ENCODE measurements around the gene FLOT1.

Gene FLOT1

DNA sequence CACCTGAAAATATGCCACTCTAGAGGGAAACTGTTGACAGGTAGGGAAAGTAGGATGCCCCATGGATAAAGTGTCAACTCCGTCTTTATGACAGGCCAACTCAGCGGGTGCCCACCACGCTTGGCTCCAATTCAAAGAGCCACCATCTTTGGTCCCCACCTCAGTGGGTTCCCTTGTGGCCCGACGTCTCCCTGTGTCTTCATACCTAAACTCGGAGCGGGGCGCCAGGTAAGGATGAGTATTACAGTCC is 25.7 kb downstream of the FLOT1 start:
- Histone ChIP-seq H3K36me3 (ENCODE audit: insufficient read depth, low read length) (peaks cover 19% of the 10 kb centered on the region), H3K4me1 (ENCODE audit: insufficient read depth, low read length) (no peaks in the 10 kb centered on the region), H3K9ac (ENCODE audit: low read depth, low read length) (peak overlapping the region; percentile 85), H3K9me3 (ENCODE audit: control insufficient read depth, insufficient read depth, low read length) (no peaks in the 10 kb centered on the region)

DNA sequence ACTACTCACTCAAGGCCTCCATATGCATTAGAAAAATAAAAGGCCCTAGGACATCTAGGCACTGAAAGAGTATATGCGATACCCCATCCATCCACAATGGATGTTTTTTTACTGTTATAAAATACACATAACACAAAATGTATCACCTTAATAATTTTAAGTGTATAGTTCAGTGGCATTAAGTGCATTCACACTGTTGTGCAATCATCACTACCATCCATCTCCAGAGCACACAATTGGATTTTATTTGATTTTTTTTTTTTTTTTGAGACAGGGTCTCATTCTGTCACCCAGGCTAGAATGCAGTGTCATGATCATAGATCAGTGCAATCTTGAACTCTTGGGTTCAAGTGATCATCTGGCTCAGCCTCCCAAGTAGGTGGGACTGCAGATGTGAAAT is 28.2 kb downstream of the FLOT1 start:
- Histone ChIP-seq H3K36me3 (ENCODE audit: insufficient read depth, low read length) (peaks cover 29% of the 10 kb centered on the region), H3K9ac (ENCODE audit: low read depth, low read length) (no peak overlapping the region), H3K4me1 (ENCODE audit: insufficient read depth, low read length) (no peaks in the 10 kb centered on the region), H3K9me3 (ENCODE audit: control insufficient read depth, insufficient read depth, low read length) (no peaks in the 10 kb centered on the region)

DNA sequence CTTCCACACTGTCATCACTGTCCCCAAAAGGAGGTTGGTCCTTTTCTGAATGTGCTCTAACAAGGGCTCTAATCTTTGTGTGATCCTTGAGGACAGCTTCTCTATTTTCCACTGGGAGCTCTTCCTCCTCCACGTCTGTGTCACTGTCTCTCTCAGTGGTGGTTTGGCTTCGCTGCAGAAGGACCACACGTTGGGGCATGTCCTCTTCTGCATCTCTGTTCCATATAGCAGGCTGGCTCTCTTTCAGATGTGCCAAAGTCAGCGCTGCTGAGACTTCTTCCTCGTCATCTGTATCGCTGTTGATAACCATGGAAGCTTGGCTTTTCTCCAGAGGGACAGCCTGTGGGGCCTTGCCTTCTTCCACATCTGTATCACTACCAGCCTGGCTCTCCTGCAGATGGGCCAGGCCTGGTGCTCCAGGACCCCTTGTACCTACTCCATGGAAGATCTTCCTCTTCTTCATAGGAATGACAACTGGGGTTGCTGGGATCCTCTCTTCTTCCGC is 30.0 kb downstream of the FLOT1 start:
- no peaks in the 10 kb centered on the region for H3K4me1 ChIP-seq (ENCODE audit: insufficient read depth, low read length)
- no peaks in the 10 kb centered on the region for H3K9me3 ChIP-seq (ENCODE audit: control insufficient read depth, insufficient read depth, low read length)
- no peak overlapping the region for H3K9ac ChIP-seq (ENCODE audit: low read depth, low read length)
- H3K36me3 ChIP-seq (ENCODE audit: insufficient read depth, low read length): peaks cover 35% of the 10 kb centered on the region

DNA sequence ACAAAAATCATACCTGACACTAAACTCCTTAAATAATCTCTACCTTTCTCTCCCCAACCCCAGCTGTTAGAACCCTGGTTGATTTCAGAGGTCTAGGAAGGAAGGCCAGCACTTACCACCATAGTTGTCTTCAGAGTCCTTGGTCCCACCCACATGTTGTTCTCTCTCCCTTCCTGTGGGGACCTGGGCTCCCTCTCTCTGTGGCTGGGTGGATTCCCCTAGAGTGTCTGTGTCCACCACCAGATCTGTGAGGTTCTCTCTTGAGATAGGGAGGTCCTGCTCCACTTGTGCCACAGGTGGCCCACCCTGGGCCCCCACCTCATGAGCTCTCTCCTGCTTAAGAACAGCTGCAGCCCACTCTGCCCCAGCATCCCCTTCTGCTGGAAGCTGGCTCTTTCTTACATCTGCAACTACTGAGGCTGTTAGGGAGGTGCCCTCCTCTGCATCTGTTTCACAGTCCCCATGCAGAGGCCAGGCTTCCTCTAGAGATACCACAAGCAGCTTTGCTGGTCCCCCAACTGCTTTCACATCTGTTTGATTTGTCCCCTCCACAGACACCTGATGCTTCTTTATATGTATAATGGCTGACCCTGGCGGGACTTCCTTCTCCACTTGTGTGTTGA is 30.6 kb downstream of the FLOT1 start:
- H3K36me3 ChIP-seq (ENCODE audit: insufficient read depth, low read length): peaks cover 37% of the 10 kb centered on the region
- no peaks in the 10 kb centered on the region for H3K4me1 ChIP-seq (ENCODE audit: insufficient read depth, low read length)
- no peaks in the 10 kb centered on the region for H3K9me3 ChIP-seq (ENCODE audit: control insufficient read depth, insufficient read depth, low read length)
- H3K9ac ChIP-seq (ENCODE audit: low read depth, low read length): no peak overlapping the region

DNA sequence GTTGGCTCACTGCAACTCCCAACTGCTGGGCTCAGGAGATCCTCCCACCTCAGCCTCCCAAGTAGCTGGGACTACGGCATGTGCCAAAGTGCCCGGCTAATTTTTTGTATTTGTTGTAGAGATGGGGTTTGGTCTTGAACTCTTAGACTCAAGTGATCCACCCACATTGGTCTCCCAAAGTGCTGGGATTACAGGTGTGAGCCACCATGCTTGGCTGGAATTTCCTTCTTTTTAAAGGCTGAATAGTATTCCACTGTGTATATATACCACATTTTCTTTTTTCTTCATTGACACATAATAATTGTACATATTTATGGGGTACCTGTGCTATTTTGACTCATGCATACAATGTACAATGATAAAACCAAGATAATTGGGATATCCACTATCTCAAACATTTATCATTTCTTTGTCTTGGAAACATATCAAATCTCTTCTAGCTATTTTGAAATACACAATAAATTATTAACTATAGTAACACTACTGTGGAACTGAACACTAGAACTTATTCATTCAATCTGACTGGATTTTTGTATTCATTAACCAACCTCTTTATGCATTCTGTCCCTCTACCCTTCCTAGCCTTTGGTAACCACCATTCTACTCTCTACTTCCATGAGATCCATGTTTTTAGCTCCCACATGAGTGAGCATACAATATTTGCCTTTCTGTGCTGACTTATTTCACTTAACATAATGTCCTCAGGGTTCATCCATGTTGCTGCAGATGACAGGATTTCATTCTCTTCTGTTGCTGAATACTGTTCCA is 33.2 kb downstream of the FLOT1 start:
- H3K9ac ChIP-seq (ENCODE audit: low read depth, low read length): no peak overlapping the region
- peaks cover 37% of the 10 kb centered on the region for H3K36me3 ChIP-seq (ENCODE audit: insufficient read depth, low read length)
- H3K4me1 ChIP-seq (ENCODE audit: insufficient read depth, low read length): no peaks in the 10 kb centered on the region
- H3K9me3 ChIP-seq (ENCODE audit: control insufficient read depth, insufficient read depth, low read length): no peaks in the 10 kb centered on the region

DNA sequence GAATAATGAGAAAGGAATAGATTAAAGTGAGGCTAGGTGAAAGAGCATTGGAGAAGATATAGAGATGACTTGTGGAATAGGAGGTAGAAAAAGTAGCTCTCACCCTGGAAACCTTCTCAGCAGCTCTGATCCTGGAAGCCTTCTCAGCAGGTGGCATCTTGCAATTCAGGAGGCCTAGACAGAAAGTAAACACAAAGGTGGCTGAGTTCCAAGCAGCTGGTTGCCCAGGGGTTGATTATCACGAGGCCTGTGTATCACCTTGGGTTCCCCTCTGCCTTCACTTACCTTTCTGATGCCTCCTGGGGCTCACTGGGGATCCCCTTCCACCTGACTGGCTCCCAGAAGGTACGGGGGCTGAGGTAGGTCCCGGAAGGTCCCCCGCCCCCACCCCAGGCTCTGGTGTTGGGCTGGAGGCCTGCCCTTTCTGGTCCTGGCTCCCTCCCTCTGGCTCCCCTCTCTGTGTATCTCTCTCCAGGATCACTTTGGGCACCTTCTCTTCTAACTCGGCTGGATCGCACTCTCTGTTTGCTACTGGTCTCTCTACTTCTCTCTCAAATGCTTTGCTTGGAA is 35.1 kb downstream of the FLOT1 start:
- peaks cover 32% of the 10 kb centered on the region for H3K36me3 ChIP-seq (ENCODE audit: insufficient read depth, low read length)

DNA sequence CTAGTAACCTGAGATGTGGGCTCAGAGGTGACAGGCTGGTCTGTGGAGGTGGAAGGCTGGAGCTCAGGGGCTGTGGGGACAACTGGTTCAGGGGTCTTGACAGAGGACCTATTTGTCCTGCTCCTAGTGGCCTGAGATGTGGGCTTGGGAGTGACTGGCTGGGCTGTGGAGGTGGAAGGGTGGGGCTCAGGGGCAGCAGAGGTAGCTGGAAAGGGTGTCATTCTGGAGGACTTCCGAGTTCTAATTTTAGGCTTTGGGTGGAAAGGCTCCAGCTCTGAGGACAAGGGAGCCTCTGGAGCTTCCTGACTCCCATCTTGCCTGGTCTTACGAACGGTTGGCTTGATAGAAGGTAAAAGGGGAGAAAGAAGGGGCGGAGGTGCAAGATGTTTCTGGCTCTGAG is 36.9 kb downstream of the FLOT1 start:
- no peak overlapping the region for H3K9ac ChIP-seq (ENCODE audit: low read depth, low read length)
- peaks cover under 1% of the 10 kb centered on the region; the same call in 1 of the 2 replicates for H3K4me1 ChIP-seq (ENCODE audit: insufficient read depth, low read length)
- no peaks in the 10 kb centered on the region for H3K9me3 ChIP-seq (ENCODE audit: control insufficient read depth, insufficient read depth, low read length)
- H3K36me3 ChIP-seq (ENCODE audit: insufficient read depth, low read length): peaks cover 17% of the 10 kb centered on the region

More for the DNA sequence above, 35.1 kb downstream of the FLOT1 start:
- Histone ChIP-seq H3K9me3 (ENCODE audit: control insufficient read depth, insufficient read depth, low read length) (no peaks in the 10 kb centered on the region), H3K9ac (ENCODE audit: low read depth, low read length) (no peak overlapping the region), H3K4me1 (ENCODE audit: insufficient read depth, low read length) (no peaks in the 10 kb centered on the region)

DNA sequence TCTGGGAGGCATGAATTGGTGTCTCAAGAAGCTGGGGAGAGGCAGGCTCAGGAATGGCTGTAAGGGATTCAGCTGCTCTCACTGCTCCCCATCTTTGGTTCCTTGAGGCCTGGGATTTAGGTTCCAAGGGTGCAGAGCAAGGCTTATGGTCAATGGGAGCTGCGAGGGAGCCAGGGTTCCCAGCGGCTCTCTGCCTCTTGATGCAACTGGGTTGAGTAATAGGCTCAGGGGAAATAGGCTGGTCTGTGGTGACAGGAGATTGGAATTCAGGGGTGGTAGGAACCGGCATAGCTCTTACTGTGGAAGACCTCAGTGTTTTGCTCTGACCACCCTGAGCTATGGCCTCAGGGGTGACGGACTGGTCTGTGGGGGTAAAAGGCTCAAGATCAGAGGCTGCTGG is 38.7 kb downstream of the FLOT1 start:
- peaks cover 16% of the 10 kb centered on the region for H3K36me3 ChIP-seq (ENCODE audit: insufficient read depth, low read length)

DNA sequence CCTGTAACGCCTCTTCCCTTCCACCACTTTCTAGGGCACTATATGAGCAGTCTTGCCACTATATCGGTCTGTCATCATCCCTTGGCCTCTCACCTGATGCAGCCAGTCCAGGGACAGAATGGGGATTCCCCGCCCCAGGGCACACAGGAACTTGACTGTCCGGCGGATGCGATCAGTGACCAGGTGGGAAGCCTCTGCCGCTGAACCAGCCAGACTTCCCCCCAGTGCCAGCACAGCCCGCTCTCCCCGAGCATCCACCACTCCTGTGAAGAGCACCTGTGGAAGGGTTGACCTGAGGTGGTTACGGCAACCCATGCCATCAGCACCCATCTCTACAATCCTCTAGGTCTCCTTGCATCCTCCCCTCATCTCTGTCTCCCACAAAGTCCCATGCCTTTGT is 39.5 kb downstream of the FLOT1 start:
- Histone ChIP-seq H3K4me1 (ENCODE audit: insufficient read depth, low read length) (peaks cover 8% of the 10 kb centered on the region; the same call in 1 of the 2 replicates), H3K36me3 (ENCODE audit: insufficient read depth, low read length) (peaks cover 17% of the 10 kb centered on the region), H3K9me3 (ENCODE audit: control insufficient read depth, insufficient read depth, low read length) (no peaks in the 10 kb centered on the region), H3K9ac (ENCODE audit: low read depth, low read length) (no peak overlapping the region)

More for the DNA sequence above, 38.7 kb downstream of the FLOT1 start:
- Histone ChIP-seq H3K9me3 (ENCODE audit: control insufficient read depth, insufficient read depth, low read length) (no peaks in the 10 kb centered on the region), H3K9ac (ENCODE audit: low read depth, low read length) (no peak overlapping the region), H3K4me1 (ENCODE audit: insufficient read depth, low read length) (peaks cover 8% of the 10 kb centered on the region; the same call in 1 of the 2 replicates)

DNA sequence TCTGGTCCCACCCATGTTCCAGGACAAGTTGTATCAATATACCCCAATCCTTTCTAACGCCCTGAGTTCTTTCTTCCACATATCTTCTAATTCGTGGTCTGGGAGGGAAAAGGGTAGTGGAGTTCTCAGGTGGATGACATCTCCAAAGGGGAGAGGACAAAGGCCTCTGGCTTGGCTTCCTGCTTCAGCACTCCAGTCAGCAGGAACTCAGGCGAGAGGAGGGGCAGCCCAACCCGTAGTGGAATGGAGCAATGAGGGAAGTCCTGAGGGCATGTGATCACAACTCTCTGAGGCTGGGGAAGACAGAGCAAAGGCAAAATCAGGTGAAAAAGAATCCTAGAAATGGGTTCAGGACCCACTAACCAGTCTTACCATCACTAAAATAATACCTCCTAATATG is 42.1 kb downstream of the FLOT1 start:
- H3K9ac ChIP-seq (ENCODE audit: low read depth, low read length): no peak overlapping the region
- peaks cover 9% of the 10 kb centered on the region for H3K36me3 ChIP-seq (ENCODE audit: insufficient read depth, low read length)
- H3K4me1 ChIP-seq (ENCODE audit: insufficient read depth, low read length): peaks cover 8% of the 10 kb centered on the region; the same call in 1 of the 2 replicates
- H3K9me3 ChIP-seq (ENCODE audit: control insufficient read depth, insufficient read depth, low read length): no peaks in the 10 kb centered on the region

DNA sequence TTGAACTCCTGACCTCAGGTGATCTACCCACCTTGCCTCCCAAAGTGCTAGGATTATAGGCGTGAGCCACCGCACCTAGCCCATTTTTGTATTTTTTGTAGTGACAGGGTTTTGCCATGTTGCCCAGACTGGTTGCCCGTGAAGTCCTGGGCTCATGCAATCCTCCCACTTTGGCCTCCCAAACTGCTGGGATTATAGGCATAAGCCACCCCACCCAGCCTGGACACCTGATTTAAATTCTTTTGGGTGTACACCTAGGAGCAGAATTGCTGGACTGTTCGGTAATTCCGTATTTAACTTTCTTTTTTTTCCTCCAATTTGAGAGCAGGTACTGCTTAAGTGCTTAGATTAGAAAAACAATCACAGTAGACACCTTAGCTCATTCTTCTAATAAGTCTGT is 46.1 kb downstream of the FLOT1 start:
- H3K9me3 ChIP-seq (ENCODE audit: control insufficient read depth, insufficient read depth, low read length): no peaks in the 10 kb centered on the region
- H3K4me1 ChIP-seq (ENCODE audit: insufficient read depth, low read length): peaks cover 11% of the 10 kb centered on the region; the same call in 1 of the 2 replicates
- H3K9ac ChIP-seq (ENCODE audit: low read depth, low read length): no peak overlapping the region
- peaks cover 3% of the 10 kb centered on the region for H3K36me3 ChIP-seq (ENCODE audit: insufficient read depth, low read length)

DNA sequence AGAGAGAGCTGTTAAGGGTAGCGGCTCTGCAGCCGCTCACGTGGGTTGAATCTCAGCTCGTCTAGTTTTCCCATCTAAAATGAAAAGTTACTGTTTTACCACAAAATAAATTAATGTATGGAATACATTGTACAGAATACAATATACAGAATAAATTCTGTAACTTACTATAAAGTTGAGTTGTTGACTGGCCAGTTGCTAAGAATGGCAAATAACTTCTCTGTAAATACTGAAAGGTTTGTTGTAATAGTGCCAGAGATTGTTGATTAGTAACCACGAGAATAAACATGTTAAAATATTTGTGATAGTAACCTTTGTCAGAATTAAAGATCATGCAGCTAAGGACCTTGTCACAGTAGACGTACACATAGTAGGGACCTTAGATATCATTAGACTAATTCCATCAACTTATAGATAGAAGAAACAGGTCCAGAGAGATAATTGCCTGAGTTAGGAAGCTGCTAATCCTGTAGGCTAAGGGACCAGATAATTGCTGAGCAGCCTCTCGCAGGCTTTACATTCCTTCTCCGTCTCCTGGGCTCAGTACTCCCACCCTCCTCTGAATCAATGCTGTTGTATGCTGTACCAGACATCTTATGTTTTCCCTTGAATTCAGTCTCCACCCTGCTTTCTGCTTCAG is 51.2 kb downstream of the FLOT1 start:
- Histone ChIP-seq H3K9ac (ENCODE audit: low read depth, low read length) (peak overlapping the region; percentile 86; the same call in 1 of the 2 replicates), H3K9me3 (ENCODE audit: control insufficient read depth, insufficient read depth, low read length) (no peaks in the 10 kb centered on the region), H3K36me3 (ENCODE audit: insufficient read depth, low read length) (no peaks in the 10 kb centered on the region), H3K4me1 (ENCODE audit: insufficient read depth, low read length) (0 out of 2 replicates have a peak, but pooled peaks cover 6% of the 10 kb centered on the region)

DNA sequence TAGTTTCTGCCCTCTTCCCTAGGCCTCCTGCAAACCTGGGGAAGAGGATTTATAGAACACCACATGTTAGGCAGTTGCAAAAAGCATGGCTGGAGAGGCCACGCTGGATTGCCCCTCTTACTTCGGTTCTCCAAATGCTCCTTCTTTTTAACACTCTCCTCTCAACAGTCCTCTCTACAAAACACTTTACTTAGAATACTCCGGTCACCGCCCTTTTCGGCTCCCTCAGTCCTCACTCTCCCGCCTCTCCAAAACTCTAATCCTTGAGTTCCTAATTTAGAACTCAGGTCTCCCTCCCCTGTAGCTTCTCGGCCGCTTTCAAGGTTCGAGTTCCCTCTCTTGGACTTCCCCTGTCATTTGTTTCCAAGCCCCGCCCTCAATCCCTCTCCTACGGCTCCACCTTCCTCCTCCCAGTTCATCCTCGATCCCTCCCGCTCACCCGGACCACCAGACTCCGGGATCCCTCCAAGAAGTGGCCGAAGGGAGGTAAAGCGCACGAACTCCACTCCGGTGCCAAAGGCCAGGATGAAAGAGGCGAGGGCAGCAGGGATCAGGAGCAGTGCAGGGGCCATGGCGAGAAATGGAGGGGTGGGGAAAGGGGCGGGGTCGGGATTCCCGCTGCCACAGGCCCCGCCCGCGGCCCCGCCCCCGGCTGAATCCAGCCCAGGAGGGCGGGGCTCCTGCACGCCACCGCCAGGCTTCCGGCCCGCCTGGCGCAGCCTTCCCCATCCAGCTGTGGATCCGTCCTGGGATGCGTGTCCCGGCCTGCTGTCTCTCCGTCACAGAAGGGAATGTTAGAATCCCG is 51.9 kb downstream of the FLOT1 start, which contains the start of gene NRM:
Gene NRM (minus strand): TSS at position 582 of the 805 bp plus-strand sequence. CDS start 10 bp downstream, at position 572.
- 0 out of 2 replicates have a peak, but pooled peaks cover 6% of the 10 kb centered on the region for H3K4me1 ChIP-seq (ENCODE audit: insufficient read depth, low read length)
- H3K36me3 ChIP-seq (ENCODE audit: insufficient read depth, low read length): no peaks in the 10 kb centered on the region
- no peaks in the 10 kb centered on the region for H3K9me3 ChIP-seq (ENCODE audit: control insufficient read depth, insufficient read depth, low read length)
- H3K9ac ChIP-seq (ENCODE audit: low read depth, low read length): peak within 1 kb of the TSS; percentile 86; the same call in 1 of the 2 replicates

DNA sequence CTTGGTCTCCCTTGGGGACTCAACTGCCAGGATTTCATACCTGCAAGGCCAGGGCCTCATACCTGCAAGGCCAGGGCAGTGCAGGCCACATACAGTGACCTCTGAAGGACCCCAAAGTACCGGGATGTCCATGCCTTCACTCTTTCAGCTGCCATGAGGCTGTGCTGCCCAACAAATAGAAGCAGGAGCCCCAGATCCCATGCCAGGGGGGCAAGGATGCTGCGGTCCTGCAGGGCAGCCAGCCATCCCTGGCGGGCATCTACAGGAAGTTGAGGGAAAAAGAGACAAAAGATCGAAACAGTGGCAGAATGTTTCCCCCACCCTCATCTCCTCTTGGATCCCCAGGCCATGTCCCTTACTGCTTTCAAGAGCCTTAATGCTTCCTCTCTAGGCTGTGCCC is 52.5 kb downstream of the FLOT1 start:
- peak overlapping the region; percentile 86; the same call in 1 of the 2 replicates for H3K9ac ChIP-seq (ENCODE audit: low read depth, low read length)
- H3K9me3 ChIP-seq (ENCODE audit: control insufficient read depth, insufficient read depth, low read length): no peaks in the 10 kb centered on the region
- H3K36me3 ChIP-seq (ENCODE audit: insufficient read depth, low read length): no peaks in the 10 kb centered on the region
- peaks cover 10% of the 10 kb centered on the region for H3K4me1 ChIP-seq (ENCODE audit: insufficient read depth, low read length)

Data from ES-I3 (cell line).